Stomach (tissue), 9 donors: ENCODE data around the gene DDB1. TPM values are rescaled to one million over a fixed set of nuclear protein-coding genes. Genes with fewer than 3 reads are reported as not detected.

Experiments
- DNase-seq, 2 donors: peaks; one replicate each; pipeline versions ENCODE4 v3.0.0 to v3.0.0-alpha.2; 2013 to 2019
- H3K27ac ChIP-seq, 5 donors: fragments of 200-600 bp in 4 of 5; sonication (generic) in 4 of 5; one replicate each; pipeline ENCODE4 v1.5.1; 2013 to 2019; ENCODE audit warnings: mild to moderate bottlenecking in 1 of 5, moderate library complexity in 1 of 5
- H3K27me3 ChIP-seq, 3 donors: fragments of 200-600 bp; sonication (generic); one replicate each; pipeline ENCODE4 v1.5.1; 2017 to 2019; ENCODE audit warnings: mixed run types in 1 of 3
- H3K36me3 ChIP-seq, 4 donors: fragments of 200-600 bp; sonication (generic); 1 replicate in 3 of 4; 2 replicates in 1 of 4; pipeline ENCODE4 v1.5.1; 2016 to 2019
- H3K4me1 ChIP-seq, 4 donors: fragments of 200-600 bp; sonication (generic); one replicate each; pipeline ENCODE4 v1.5.1; 2016 to 2019
- H3K4me3 ChIP-seq, 4 donors: fragments of 200-600 bp; sonication (generic) in 3 of 4; one replicate each; pipeline ENCODE4 v1.5.1; 2016 to 2019; ENCODE audit warnings: mild to moderate bottlenecking in 1 of 4
- H3K9me3 ChIP-seq, 4 donors: fragments of 200-600 bp; sonication (generic); one replicate each; pipeline ENCODE4 v1.5.1; 2016 to 2019
- CTCF ChIP-seq, 7 experiments: fragments of 450-650 bp in 4 of 7; fragments of 200-600 bp in 3 of 7; sonication (generic) in 3 of 7; IDR thresholded peaks; one replicate each; pipeline ENCODE4 v1.5.1; 2016 to 2019; ENCODE audit warnings: antibody characterized with exemption in 7 of 7, control low read depth in 2 of 7, mild to moderate bottlenecking in 1 of 7
- EP300 ChIP-seq: sonication (generic); formaldehyde crosslinking; IDR thresholded peaks from one replicate; pipeline ENCODE4 v1.6.1; 2017; ENCODE audit warnings: antibody characterized with exemption
- POLR2A ChIP-seq, 4 donors: fragments of 450-650 bp; IDR thresholded peaks; one replicate each; pipeline ENCODE4 v1.6.1; 2016; ENCODE audit warnings: antibody characterized with exemption in 4 of 4, control low read depth in 2 of 4, mild to moderate bottlenecking in 1 of 4, moderate library complexity in 1 of 4
- POLR2AphosphoS5 ChIP-seq, 3 donors: sonication (generic); formaldehyde crosslinking; IDR thresholded peaks; one replicate each; pipeline ENCODE4 v1.6.1; 2016; ENCODE audit warnings: antibody characterized with exemption in 3 of 3
- WGBS, 5 donors: extraction: QIAGEN DNeasy Blood & Tissue Kit in 3 of 5; methylation state at CpG; one replicate each; pipeline versions ENCODE4 v1.1.5 to v1.1.7; 2013 to 2018; 5-methylcytosine and 5-hydroxymethylcytosine counted together
- intact Hi-C: fragments of 100-400 bp; cut with DNase I; formaldehyde crosslinking; loops from one replicate; pipeline ENCODE4 v1.15.1; 2023; ENCODE audit warnings: low total_unique reads
- polyA plus RNA-seq, 3 donors: library from polyadenylated mRNA; stranded (reverse); fragments of 200-250 nt; gene quantifications; one replicate each; pipeline ENCODE4 v1.2.3, GENCODE V29; 2013
- total RNA-seq, 5 donors: library from RNA; depleted of rRNA; stranded (reverse); fragments of >200 nt; gene quantifications; one replicate each; pipeline versions ENCODE4 v1.1.0 to v1.2.3, GENCODE V29; 2014 to 2016
- donor health status: healthy with polysubstance abuse.
- donor health status: Bipolar disorder and iron deficiency.
- donor health status: healthy.

The DDB1 gene
- total and polyA plus RNA-seq, 8 donors, result 44.2 to 489 (median 114) TPM

GRCh38 chr11:61310749-61311148 lies 22.2 kb downstream of the DDB1 start:
- WGBS, 5 donors, result 62 to 85% (median 65%) methylated on average over 8 of the region's 8 CpGs
- Histone ChIP-seq H3K27ac (no peak overlapping the region), H3K4me3 (no peak overlapping the region), H3K36me3 (peaks cover 97 to 100% (median 100%) of the 10 kb centered on the region in 4 donors), H3K4me1 (no peaks in the 10 kb centered on the region), H3K27me3 (no peaks in the 10 kb centered on the region), H3K9me3 (no peaks in the 10 kb centered on the region)
- no peak for TF ChIP-seq POLR2AphosphoS5 (IDR thresholded peaks at IDR 0.05)
- intact Hi-C loops, result no loop called here
- no peak for DNase-seq

- no peak for DNase-seq
- no peak overlapping the region for H3K4me3 ChIP-seq
- no peaks in the 10 kb centered on the region for H3K9me3 ChIP-seq
- H3K27ac ChIP-seq, result no peak overlapping the region
- no peaks in the 10 kb centered on the region for H3K27me3 ChIP-seq
- peaks cover 96 to 100% (median 100%) of the 10 kb centered on the region in 4 donors for H3K36me3 ChIP-seq
- H3K4me1 ChIP-seq, result no peaks in the 10 kb centered on the region
- 86 to 98% (median 92%) methylated on average over 7 of the region's 7 CpGs for WGBS, 5 donors
- intact Hi-C loops, result no loop called here
- no peak for TF ChIP-seq EP300
- no peak for TF ChIP-seq POLR2AphosphoS5 (IDR thresholded peaks at IDR 0.05)
- TF ChIP-seq POLR2A (IDR thresholded peaks at IDR 0.05), result no peak
- TF ChIP-seq CTCF (IDR thresholded peaks at IDR 0.05), result no peak
Observed at GRCh38 chr11:61309739-61310138, 23.2 kb downstream of the DDB1 start.

GRCh38 chr11:61309141-61309540 lies 23.8 kb downstream of the DDB1 start:
- TF ChIP-seq POLR2A (IDR thresholded peaks at IDR 0.05) (no peak), EP300 (no peak), CTCF (IDR thresholded peaks at IDR 0.05) (no peak), POLR2AphosphoS5 (IDR thresholded peaks at IDR 0.05) (no peak)
- WGBS, 5 donors, result 90 to 94% (median 92%) methylated on average over 4 of the region's 4 CpGs
- Histone ChIP-seq H3K36me3 (peaks cover 96 to 100% (median 100%) of the 10 kb centered on the region in 4 donors), H3K27me3 (no peaks in the 10 kb centered on the region), H3K4me1 (no peaks in the 10 kb centered on the region), H3K4me3 (no peak overlapping the region), H3K27ac (no peak overlapping the region), H3K9me3 (no peaks in the 10 kb centered on the region)
- no peak for DNase-seq
- intact Hi-C loops, result no loop called here

GRCh38 chr11:61307354-61307753 lies 25.6 kb downstream of the DDB1 start:
- H3K27me3 ChIP-seq, result no peaks in the 10 kb centered on the region
- H3K27ac ChIP-seq, result no peak overlapping the region
- intact Hi-C loops, result no loop called here
- no peaks in the 10 kb centered on the region for H3K9me3 ChIP-seq
- TF ChIP-seq EP300, result no peak
- TF ChIP-seq POLR2A (IDR thresholded peaks at IDR 0.05), result no peak
- TF ChIP-seq CTCF (IDR thresholded peaks at IDR 0.05), result no peak
- TF ChIP-seq POLR2AphosphoS5 (IDR thresholded peaks at IDR 0.05), result no peak
- DNase-seq, result no peak
- no peaks in the 10 kb centered on the region for H3K4me1 ChIP-seq
- H3K36me3 ChIP-seq, result peaks cover 95 to 100% (median 100%) of the 10 kb centered on the region in 4 donors
- no peak overlapping the region for H3K4me3 ChIP-seq
- WGBS, 5 donors, result 64 to 91% (median 76%) methylated on average over 1 of the region's 1 CpG

- intact Hi-C loops, result no loop called here
- no peaks in the 10 kb centered on the region for H3K9me3 ChIP-seq
- no peaks in the 10 kb centered on the region for H3K4me1 ChIP-seq
- 79 to 91% (median 81%) methylated on average over 1 of the region's 1 CpG for WGBS, 5 donors
- no peak overlapping the region for H3K4me3 ChIP-seq
- DNase-seq, result no peak
- TF ChIP-seq EP300 (no peak), POLR2A (IDR thresholded peaks at IDR 0.05) (no peak), POLR2AphosphoS5 (IDR thresholded peaks at IDR 0.05) (no peak), CTCF (IDR thresholded peaks at IDR 0.05) (no peak)
- no peaks in the 10 kb centered on the region for H3K27me3 ChIP-seq
- H3K36me3 ChIP-seq, result peaks cover 95 to 100% (median 100%) of the 10 kb centered on the region in 4 donors
- no peak overlapping the region for H3K27ac ChIP-seq
Observed at GRCh38 chr11:61306221-61306620, 26.7 kb downstream of the DDB1 start.
